Caco-2 (cell line): ENCODE results near the gene ADAMTS5. TPM values are rescaled to one million over a fixed set of nuclear protein-coding genes. Genes with fewer than 3 reads are reported as not detected.

Experiments
- BruUV-seq: library from RNA; stranded (reverse); fragments of 400-500 nt; replicated peaks from 2 replicates; lab custom pipeline; 2021; lab: Mats Ljungman, UMichigan
- CTCF ChIA-PET: fragments of 300-600 bp; sonication (Branson Sonifier 250); formaldehyde crosslinking; loops from one replicate; lab custom pipeline; 2022; ENCODE audit warnings: antibody characterized with exemption; lab: Charles Lee
- POLR2A ChIA-PET: fragments of 300-600 bp; sonication (Branson Sonifier 250); formaldehyde crosslinking; loops from one replicate; lab custom pipeline; 2022; ENCODE audit warnings: antibody characterized with exemption; lab: Charles Lee
- DNase-seq, 2 experiments: peaks; one replicate each; pipeline versions ENCODE4 v3.0.0 to v3.0.0-alpha.2; 2020 to 2022
- H3K27me3 ChIP-seq: replicated peaks from 2 replicates; pipeline ENCODE4 v1.6.0; 2011; ENCODE audit warnings: low read length; ENCODE audit not compliant: control insufficient read depth, insufficient read depth
- H3K36me3 ChIP-seq: 2 replicates; pipeline ENCODE4 v1.5.1; 2011; ENCODE audit warnings: low read length; ENCODE audit not compliant: control insufficient read depth, insufficient read depth
- H3K4me1 ChIP-seq: fragments of 250-450 bp; sonication (Bioruptor Pico); 2 replicates; pipeline ENCODE4 v1.5.1; 2020; ENCODE audit warnings: mild to moderate bottlenecking
- H3K4me3 ChIP-seq: 2 replicates; pipeline ENCODE4 v1.5.1; 2011; ENCODE audit warnings: low read depth, mild to moderate bottlenecking, control low read depth, low read length
- H3K9me3 ChIP-seq: fragments of 250-450 bp; sonication (Bioruptor Pico); 2 replicates; pipeline ENCODE4 v1.5.1; 2020; ENCODE audit warnings: mild to moderate bottlenecking, moderate library complexity
- H3K27ac Mint-ChIP-seq: one replicate; pipeline ENCODE4 v1.8.0; 2022; ENCODE audit warnings: mixed read lengths; ENCODE audit not compliant: unreplicated experiment
- H3K27me3 Mint-ChIP-seq: one replicate; pipeline ENCODE4 v1.8.0; 2022; ENCODE audit warnings: mixed read lengths; ENCODE audit not compliant: insufficient read depth, unreplicated experiment
- H3K36me3 Mint-ChIP-seq: one replicate; pipeline ENCODE4 v1.8.0; 2022; ENCODE audit warnings: mild to moderate bottlenecking, mixed read lengths; ENCODE audit not compliant: insufficient read depth, unreplicated experiment
- H3K4me1 Mint-ChIP-seq: one replicate; pipeline ENCODE4 v1.8.0; 2022; ENCODE audit warnings: low read depth, mixed read lengths; ENCODE audit not compliant: unreplicated experiment
- H3K4me3 Mint-ChIP-seq: one replicate; pipeline ENCODE4 v1.8.0; 2022; ENCODE audit warnings: mild to moderate bottlenecking, moderate library complexity, mixed read lengths; ENCODE audit not compliant: unreplicated experiment
- H3K9me3 Mint-ChIP-seq: one replicate; pipeline ENCODE4 v1.8.0; 2022; ENCODE audit warnings: mixed read lengths; ENCODE audit not compliant: unreplicated experiment
- intact Hi-C: fragments of 100-400 bp; cut with micrococcal nuclease; formaldehyde crosslinking; loops from one replicate; pipeline ENCODE4 v1.10.0; 2022; ENCODE audit not compliant: unreplicated experiment
- total RNA-seq: library from RNA; stranded (reverse); gene quantifications from 2 replicates; pipeline ENCODE4 v1.2.3, GENCODE V29; 2022
- TF ChIP-seq, protein P1 (sequence below), 2 experiments: fragments of 200-600 bp in 1 of 2; IDR thresholded peaks; 1 replicate in 1 of 2; 2 replicates in 1 of 2; pipeline versions ENCODE4 v1.5.1 to v1.8.0; 2011 to 2022; ENCODE audit warnings: antibody characterized with exemption in 1 of 2, control low read depth in 1 of 2, inconsistent platforms in 1 of 2, low read depth in 1 of 2, low read length in 1 of 2, mild to moderate bottlenecking in 1 of 2, moderate library complexity in 1 of 2; ENCODE audit not compliant: insufficient read depth in 1 of 2, severe bottlenecking in 1 of 2, unreplicated experiment in 1 of 2

The ADAMTS5 gene
- total RNA-seq, 1 experiment from 2014 or later, result not detected

DNA sequence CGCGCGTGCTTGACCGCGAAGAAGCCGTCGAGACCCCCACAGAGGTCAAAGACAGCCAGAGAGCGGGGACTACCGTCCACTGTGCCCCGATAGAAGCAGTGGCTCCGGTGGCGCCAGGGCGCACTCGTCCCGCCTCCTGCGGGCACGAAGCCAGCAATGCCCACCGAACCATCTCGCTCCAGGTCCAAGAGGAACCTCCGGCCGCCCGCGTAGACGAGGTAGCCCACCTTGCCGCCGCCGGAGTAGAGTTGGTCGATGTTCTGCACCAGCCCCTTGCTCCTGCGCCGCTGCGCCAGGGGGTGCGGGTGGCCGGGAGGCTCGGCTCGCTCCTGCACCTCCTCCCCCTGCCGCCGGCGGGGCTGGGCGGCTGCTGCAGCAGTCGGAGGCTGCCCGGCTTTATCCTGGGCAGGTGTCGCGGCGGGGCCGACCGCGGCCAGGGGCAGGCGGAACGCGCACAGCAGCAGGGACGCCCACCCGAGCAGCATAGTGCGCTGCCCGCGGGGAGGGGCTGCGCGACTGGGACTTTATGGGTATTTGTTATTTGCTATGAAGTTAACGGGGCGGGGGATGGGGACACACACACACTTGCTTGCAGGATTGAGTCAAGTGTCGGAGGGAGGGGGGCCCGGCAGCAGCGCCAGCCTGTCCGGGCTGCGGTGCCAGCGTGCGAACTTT is 844 bp downstream of the ADAMTS5 start:
- H3K4me3 ChIP-seq, result no peak overlapping the region
- ChIA-PET POLR2A (no interaction called here), CTCF (no interaction called here)
- DNase-seq, result no peak
- Mint-ChIP-seq H3K4me1 (no peaks in the 10 kb centered on the region), H3K36me3 (peaks cover 5% of the 10 kb centered on the region), H3K9me3 (no peaks in the 10 kb centered on the region), H3K4me3 (no peak overlapping the region), H3K27ac (no peak overlapping the region), H3K27me3 (peaks cover 3% of the 10 kb centered on the region)
- BruUV-seq, result no TSS peak
- no peaks in the 10 kb centered on the region for H3K4me1 ChIP-seq
- TF ChIP-seq, protein P1, sequence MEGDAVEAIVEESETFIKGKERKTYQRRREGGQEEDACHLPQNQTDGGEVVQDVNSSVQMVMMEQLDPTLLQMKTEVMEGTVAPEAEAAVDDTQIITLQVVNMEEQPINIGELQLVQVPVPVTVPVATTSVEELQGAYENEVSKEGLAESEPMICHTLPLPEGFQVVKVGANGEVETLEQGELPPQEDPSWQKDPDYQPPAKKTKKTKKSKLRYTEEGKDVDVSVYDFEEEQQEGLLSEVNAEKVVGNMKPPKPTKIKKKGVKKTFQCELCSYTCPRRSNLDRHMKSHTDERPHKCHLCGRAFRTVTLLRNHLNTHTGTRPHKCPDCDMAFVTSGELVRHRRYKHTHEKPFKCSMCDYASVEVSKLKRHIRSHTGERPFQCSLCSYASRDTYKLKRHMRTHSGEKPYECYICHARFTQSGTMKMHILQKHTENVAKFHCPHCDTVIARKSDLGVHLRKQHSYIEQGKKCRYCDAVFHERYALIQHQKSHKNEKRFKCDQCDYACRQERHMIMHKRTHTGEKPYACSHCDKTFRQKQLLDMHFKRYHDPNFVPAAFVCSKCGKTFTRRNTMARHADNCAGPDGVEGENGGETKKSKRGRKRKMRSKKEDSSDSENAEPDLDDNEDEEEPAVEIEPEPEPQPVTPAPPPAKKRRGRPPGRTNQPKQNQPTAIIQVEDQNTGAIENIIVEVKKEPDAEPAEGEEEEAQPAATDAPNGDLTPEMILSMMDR (IDR thresholded peaks at IDR 0.05; ENCODE audit: insufficient read depth in 1 of 2, low read depth in 1 of 2, low read length in 1 of 2, severe bottlenecking in 1 of 2, unreplicated experiment in 1 of 2), result no peak
- H3K36me3 ChIP-seq, result no peaks in the 10 kb centered on the region
- no peaks in the 10 kb centered on the region for H3K27me3 ChIP-seq
- intact Hi-C loops, result no loop called here
- no peaks in the 10 kb centered on the region for H3K9me3 ChIP-seq

DNA sequence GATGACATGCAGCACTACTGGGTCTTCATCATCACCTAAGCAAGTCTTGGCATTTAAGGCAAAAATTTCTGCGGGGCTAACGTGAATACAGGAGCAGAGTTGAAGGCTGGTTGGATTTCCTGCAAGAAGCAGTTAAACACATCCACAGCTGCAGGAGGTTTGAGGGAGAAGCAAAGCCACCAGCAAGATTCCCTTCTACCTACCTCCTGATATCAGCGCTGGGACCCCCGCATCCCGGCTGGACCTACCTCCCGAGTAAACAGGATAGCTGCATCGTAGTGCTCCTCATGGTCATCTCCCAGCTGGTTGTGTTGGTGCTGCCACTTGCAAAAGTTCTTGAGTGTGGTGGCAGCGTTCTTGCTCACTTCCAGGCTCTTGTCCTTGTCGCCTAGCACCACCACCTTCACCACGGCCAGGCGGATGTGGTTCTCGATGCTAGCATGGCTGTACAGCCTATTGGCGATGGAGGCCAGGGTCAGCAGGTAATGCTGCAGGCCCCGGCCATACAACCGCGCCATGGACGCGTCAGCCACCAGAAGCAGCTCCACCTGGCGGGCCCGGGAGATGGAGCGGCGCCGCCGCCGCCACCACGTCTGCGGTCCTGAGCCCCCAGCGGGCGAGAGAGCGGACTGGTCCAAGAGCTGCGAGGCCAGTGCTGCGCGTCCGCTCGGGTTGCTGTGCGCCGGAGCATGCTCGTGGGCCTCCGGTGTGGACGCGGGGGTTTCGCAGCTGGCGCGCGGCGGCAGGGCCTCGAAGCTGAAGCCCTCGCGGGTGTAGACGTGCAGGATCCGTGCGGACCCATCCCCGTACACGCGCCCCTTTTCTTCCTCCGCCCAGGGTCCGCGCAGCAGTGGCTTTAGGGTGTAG is 1.6 kb downstream of the ADAMTS5 start:
- no peaks in the 10 kb centered on the region for H3K27me3 ChIP-seq
- H3K27ac Mint-ChIP-seq, result no peak overlapping the region
- no peaks in the 10 kb centered on the region for H3K27me3 Mint-ChIP-seq
- H3K4me3 ChIP-seq, result no peak overlapping the region
- no peak overlapping the region for H3K4me3 Mint-ChIP-seq
- no peaks in the 10 kb centered on the region for H3K9me3 ChIP-seq
- no TSS peak for BruUV-seq
- DNase-seq, result no peak
- CTCF ChIA-PET, result no interaction called here
- intact Hi-C loops, result no loop called here
- H3K9me3 Mint-ChIP-seq, result no peaks in the 10 kb centered on the region
- H3K36me3 Mint-ChIP-seq, result peaks cover 5% of the 10 kb centered on the region
- no peaks in the 10 kb centered on the region for H3K4me1 ChIP-seq
- TF ChIP-seq, protein P1 (IDR thresholded peaks at IDR 0.05; ENCODE audit: insufficient read depth in 1 of 2, low read depth in 1 of 2, low read length in 1 of 2, severe bottlenecking in 1 of 2, unreplicated experiment in 1 of 2), result no peak
- H3K4me1 Mint-ChIP-seq, result no peaks in the 10 kb centered on the region
- no peaks in the 10 kb centered on the region for H3K36me3 ChIP-seq
- POLR2A ChIA-PET, result no interaction called here

DNA sequence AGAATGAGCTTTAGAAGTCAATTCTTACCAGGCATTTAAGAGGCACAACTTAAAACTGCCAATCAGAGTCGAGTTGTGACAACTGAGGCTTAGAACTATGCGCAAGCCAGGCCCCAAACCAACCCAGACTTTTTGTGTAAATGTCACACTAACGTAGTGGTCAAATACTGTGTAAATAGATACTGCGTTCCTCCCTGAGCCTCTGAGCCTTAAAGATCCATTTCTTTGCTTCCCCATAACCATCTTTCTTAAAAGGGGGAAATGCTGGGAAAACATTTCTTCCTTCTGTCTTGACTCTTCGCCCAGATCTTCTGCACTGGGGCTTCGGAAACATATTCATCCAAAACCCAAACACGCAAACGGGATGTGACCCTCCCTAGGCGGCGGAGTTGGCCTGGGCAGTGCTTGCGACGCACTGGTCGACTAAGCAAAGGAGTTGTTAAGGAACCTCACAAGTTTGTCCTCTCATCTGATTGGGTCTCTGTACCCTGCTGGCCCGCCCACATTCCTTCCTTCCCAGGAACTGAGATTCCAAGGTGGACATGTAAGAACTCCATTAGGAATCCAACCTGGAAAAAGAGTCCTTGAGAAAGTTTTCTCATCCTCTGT is 2.6 kb downstream of the ADAMTS5 start:
- no peak for DNase-seq
- no peaks in the 10 kb centered on the region for H3K36me3 ChIP-seq
- Mint-ChIP-seq H3K4me3 (no peak overlapping the region), H3K9me3 (no peaks in the 10 kb centered on the region), H3K27ac (no peak overlapping the region), H3K4me1 (no peaks in the 10 kb centered on the region), H3K27me3 (no peaks in the 10 kb centered on the region), H3K36me3 (peaks cover 5% of the 10 kb centered on the region)
- H3K9me3 ChIP-seq, result no peaks in the 10 kb centered on the region
- H3K27me3 ChIP-seq, result no peaks in the 10 kb centered on the region
- ChIA-PET CTCF (no interaction called here), POLR2A (no interaction called here)
- TF ChIP-seq, protein P1 (IDR thresholded peaks at IDR 0.05; ENCODE audit: insufficient read depth in 1 of 2, low read depth in 1 of 2, low read length in 1 of 2, severe bottlenecking in 1 of 2, unreplicated experiment in 1 of 2), result no peak
- no peak overlapping the region for H3K4me3 ChIP-seq
- no TSS peak for BruUV-seq
- no peaks in the 10 kb centered on the region for H3K4me1 ChIP-seq
- intact Hi-C loops, result loop anchor here (5.0 kb wide), 2 partner anchors 78 to 112 kb away; no protein-coding TSS in a partner anchor
